Epithelial cell of esophagus (primary cell): ENCODE results near the gene MSL3B.

Experiments used
- DNase-seq: peaks from one replicate; pipeline ENCODE4 v3.0.0; 2010; ENCODE audit warnings: low read depth
- H3K4me3 ChIP-seq: 2 replicates; pipeline ENCODE4 v1.5.1; 2011; ENCODE audit warnings: mild to moderate bottlenecking, low read length, control low read depth
- TF ChIP-seq, protein P1 (sequence below): IDR thresholded peaks from 2 replicates; pipeline ENCODE4 v1.5.1; 2011; ENCODE audit warnings: low read depth, mild to moderate bottlenecking, low read length, control low read depth, inconsistent platforms; ENCODE audit not compliant: insufficient read depth; ENCODE audit errors: missing control alignments

MSL3B gene

DNA sequence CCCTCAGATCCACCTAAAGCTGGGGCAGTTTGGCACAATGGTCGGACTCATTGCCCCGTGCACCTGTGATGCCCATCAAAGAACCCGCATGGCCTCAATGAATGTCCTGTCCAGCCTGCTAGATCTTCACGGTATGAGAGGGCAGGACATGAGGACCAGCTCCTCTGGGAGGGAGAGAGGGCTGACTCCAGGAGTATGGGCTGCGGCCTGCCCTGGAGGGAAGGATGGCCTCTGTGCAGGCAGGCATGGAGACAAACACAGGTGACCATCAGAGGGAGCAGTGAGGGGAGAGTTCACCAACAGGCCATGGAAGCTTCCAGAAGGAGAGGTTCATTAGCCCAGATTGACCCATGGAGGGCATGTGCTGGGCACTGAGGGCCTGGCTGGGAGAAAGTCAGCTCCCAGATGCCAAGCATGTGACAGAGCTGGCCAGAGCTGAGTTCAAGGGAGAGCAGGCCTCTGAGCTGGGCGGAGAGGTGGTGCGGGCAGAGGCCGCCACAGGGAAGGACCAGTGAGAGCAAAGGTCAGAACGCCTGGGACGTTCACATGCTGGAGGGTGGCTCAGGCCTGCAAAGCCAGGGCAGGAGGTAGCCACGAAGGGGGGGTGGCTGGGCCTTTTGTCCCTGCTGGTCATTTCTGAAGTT lies 50.1 kb downstream of the MSL3B start:
- DNase-seq: no peak
- TF ChIP-seq, protein P1, sequence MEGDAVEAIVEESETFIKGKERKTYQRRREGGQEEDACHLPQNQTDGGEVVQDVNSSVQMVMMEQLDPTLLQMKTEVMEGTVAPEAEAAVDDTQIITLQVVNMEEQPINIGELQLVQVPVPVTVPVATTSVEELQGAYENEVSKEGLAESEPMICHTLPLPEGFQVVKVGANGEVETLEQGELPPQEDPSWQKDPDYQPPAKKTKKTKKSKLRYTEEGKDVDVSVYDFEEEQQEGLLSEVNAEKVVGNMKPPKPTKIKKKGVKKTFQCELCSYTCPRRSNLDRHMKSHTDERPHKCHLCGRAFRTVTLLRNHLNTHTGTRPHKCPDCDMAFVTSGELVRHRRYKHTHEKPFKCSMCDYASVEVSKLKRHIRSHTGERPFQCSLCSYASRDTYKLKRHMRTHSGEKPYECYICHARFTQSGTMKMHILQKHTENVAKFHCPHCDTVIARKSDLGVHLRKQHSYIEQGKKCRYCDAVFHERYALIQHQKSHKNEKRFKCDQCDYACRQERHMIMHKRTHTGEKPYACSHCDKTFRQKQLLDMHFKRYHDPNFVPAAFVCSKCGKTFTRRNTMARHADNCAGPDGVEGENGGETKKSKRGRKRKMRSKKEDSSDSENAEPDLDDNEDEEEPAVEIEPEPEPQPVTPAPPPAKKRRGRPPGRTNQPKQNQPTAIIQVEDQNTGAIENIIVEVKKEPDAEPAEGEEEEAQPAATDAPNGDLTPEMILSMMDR: no peak
- no peak overlapping the region for H3K4me3 ChIP-seq

DNA sequence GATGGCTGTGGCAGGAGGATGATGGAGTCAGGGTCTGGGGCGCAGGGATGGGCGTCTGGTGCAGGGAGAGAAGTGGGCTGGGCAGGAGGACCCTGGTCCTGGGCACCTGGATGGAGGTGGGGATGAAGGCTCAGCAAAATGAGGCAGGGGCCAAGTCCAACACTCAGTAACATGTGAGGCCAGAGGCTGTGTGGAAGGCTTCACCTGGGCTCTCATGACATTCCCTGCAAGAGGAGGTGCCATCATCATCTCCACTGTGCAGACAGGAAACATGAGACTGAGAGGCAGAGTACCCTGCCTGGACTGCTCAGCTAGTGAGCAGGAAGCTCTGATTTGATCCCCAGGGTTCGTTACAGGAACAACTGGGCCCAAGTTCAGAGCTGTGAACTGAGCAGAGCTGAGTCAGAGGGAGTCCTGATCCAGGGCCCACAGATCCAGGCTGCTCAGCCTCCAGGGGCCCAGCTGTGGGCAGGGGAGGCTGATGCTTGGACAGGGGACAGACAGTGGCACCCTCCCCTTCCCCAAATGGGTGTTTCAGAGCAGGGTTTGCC lies 50.8 kb downstream of the MSL3B start:
- TF ChIP-seq, protein P1: no peak
- no peak overlapping the region for H3K4me3 ChIP-seq
- DNase-seq: peak; percentile 4

DNA sequence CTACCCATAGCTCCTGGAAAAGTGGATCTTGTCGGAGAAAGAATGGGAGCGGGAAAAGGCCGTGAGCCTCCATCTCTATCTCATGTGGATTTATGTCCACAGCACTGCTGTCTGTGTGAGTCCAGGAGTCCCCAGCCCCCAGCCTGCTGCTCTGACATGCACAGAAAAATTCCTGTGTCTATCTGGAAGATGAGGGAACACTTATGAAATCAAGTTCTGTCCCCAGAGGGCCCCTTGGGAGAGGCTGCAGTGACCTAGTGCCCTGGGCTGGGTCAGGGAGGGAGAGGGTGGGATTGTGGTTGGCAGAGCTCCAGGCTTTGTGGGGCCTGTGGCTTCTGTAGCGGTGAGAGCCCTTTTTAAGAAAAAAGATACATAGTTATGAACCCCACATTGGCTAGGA lies 51.4 kb downstream of the MSL3B start:
- DNase-seq: no peak
- TF ChIP-seq, protein P1: no peak
- no peak overlapping the region for H3K4me3 ChIP-seq

DNA sequence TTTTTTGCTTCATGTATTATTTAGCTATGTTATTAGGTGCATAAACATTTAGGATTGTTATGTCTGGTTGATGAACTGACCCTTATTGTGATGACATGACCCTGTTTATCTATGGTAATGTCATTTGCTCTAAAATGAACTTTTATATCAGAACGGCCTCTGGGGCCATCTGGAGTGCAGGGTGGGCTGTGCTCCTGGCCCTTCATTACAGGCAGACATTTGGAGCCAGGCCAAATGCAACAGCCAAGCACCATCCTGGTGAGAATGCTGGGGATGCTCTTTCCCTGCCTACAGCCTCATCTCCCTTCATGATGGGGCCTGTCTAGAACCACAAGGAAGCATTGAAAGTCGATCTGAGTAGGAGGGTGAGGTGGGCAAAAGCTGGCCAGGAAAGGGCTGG lies 51.9 kb downstream of the MSL3B start:
- H3K4me3 ChIP-seq: no peak overlapping the region
- DNase-seq: no peak
- TF ChIP-seq, protein P1: no peak

DNA sequence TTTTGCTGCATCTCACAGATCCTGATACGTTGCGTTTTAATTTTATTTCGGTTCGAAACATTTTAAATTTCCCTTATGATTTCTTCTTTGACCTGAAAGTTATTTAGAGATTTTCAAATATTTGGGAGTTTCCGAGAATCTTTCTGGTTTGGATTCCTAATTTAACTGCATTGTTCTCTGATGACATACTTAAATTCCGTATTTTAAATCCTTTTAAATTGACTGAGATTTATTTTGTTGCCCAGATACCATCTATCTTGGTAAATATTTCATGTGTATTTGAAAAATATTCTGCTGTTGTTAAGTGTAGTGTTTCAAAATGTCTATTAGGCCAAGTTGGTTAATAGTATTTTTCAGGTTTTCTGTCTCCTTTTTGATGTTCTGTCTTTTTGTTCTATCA lies 52.3 kb downstream of the MSL3B start:
- DNase-seq: no peak
- TF ChIP-seq, protein P1: no peak
- no peak overlapping the region for H3K4me3 ChIP-seq
